Spleen (tissue), 7 donors: ENCODE results near the gene TMEM91.

ENCODE experiments used
- CTCF ChIP-seq, 11 experiments: fragments of 200-600 bp in 7 of 11; fragments of 450-650 bp in 4 of 11; sonication (generic) in 4 of 11; IDR thresholded peaks in 8 of 11; conservative IDR thresholded peaks in 3 of 11; 1 replicate in 7 of 11; 2 replicates in 4 of 11; pipeline versions ENCODE4 v1.4.0 to v1.8.0; 2016 to 2021; ENCODE audit warnings: antibody characterized with exemption in 11 of 11, inconsistent platforms in 4 of 11, mild to moderate bottlenecking in 1 of 11
- POLR2A ChIP-seq, 3 donors: fragments of 450-650 bp; IDR thresholded peaks; one replicate each; pipeline ENCODE4 v1.5.1; 2017; ENCODE audit warnings: antibody characterized with exemption in 3 of 3, mild to moderate bottlenecking in 1 of 3
- POLR2AphosphoS5 ChIP-seq, 3 donors: sonication (generic); formaldehyde crosslinking; IDR thresholded peaks; one replicate each; pipeline ENCODE4 v1.5.1; 2017; ENCODE audit warnings: antibody characterized with exemption in 3 of 3
- donor health status: DM: no; HTN: no; CAD: no; lungs with moderate emphysema.
- donor health status: DM: no; HTN: no; CAD: no.
- donor health status: DM: no; HTN: no; CAD: no.

GRCh38 chr19:41334793-41335192, 41.5 kb upstream of the TMEM91 start:
- TF ChIP-seq POLR2A (IDR thresholded peaks at IDR 0.05) (no peak), CTCF (IDR thresholded peaks at IDR 0.05 in 8 of 11, conservative IDR thresholded peaks at IDR 0.05 in 3 of 11) (no peak), POLR2AphosphoS5 (IDR thresholded peaks at IDR 0.05) (peak in 1 of 3 donors; percentile 49)
